Gastrocnemius medialis (tissue), 4 donors: Measurements from ENCODE around the gene DIP2B.

Experiments
- CTCF ChIP-seq, 5 experiments: fragments of 450-650 bp in 3 of 5; fragments of 200-600 bp in 2 of 5; sonication (generic) in 2 of 5; IDR thresholded peaks in 4 of 5; conservative IDR thresholded peaks in 1 of 5; 1 replicate in 4 of 5; 2 replicates in 1 of 5; pipeline ENCODE4 v1.5.1; 2016 to 2019; ENCODE audit warnings: antibody characterized with exemption in 5 of 5, mild to moderate bottlenecking in 3 of 5, moderate library complexity in 3 of 5
- POLR2A ChIP-seq, 2 donors: fragments of 450-650 bp; IDR thresholded peaks; one replicate each; pipeline ENCODE4 v1.6.1; 2017; ENCODE audit warnings: antibody characterized with exemption in 2 of 2, mild to moderate bottlenecking in 2 of 2, moderate library complexity in 2 of 2

GRCh38 chr12:50603817-50604639, 99.2 kb downstream of the DIP2B start:
- no peak for TF ChIP-seq CTCF (IDR thresholded peaks at IDR 0.05 in 4 of 5, conservative IDR thresholded peaks at IDR 0.05 in 1 of 5)
- TF ChIP-seq POLR2A (IDR thresholded peaks at IDR 0.05) = no peak
